KMS-11 (cell line): ENCODE measurements around the gene BNC1.
A peak's percentile ranks its signal among the peaks of the same experiment; 100 is the strongest.

Source experiments
- H2AFZ ChIP-seq: fragments of 200-600 bp; sonication (generic); 2 replicates; pipeline ENCODE4 v1.6.1; 2016; ENCODE audit warnings: antibody characterized with exemption, mixed run types, low read depth
- H3K27ac ChIP-seq: fragments of 200-600 bp; sonication (generic); 2 replicates; pipeline ENCODE4 v1.6.1; 2016; ENCODE audit warnings: mild to moderate bottlenecking, mixed run types
- H3K27me3 ChIP-seq: fragments of 200-600 bp; sonication (generic); 2 replicates; pipeline ENCODE4 v1.6.1; 2017; ENCODE audit warnings: mild to moderate bottlenecking, low read depth, mixed run types, moderate library complexity; ENCODE audit not compliant: insufficient read depth
- H3K36me3 ChIP-seq: fragments of 200-600 bp; sonication (generic); 2 replicates; pipeline ENCODE4 v1.6.1; 2017; ENCODE audit warnings: mild to moderate bottlenecking, mixed run types; ENCODE audit not compliant: insufficient read depth
- H3K4me1 ChIP-seq: fragments of 200-600 bp; sonication (generic); 2 replicates; pipeline ENCODE4 v1.6.1; 2016; ENCODE audit warnings: mild to moderate bottlenecking, low read depth, mixed run types; ENCODE audit not compliant: poor library complexity, severe bottlenecking
- H3K4me2 ChIP-seq: fragments of 200-600 bp; sonication (generic); 2 replicates; pipeline ENCODE4 v1.7.0; 2016; ENCODE audit warnings: mild to moderate bottlenecking, mixed run types
- H3K4me3 ChIP-seq: fragments of 200-600 bp; sonication (generic); IDR thresholded peaks from 2 replicates; pipeline ENCODE4 v1.6.1; 2017; ENCODE audit warnings: low read depth, low read length, mixed read lengths; ENCODE audit not compliant: insufficient read depth
- H3K79me2 ChIP-seq: fragments of 200-600 bp; sonication (generic); 2 replicates; pipeline ENCODE4 v1.6.1; 2016; ENCODE audit warnings: low read depth, mixed run types; ENCODE audit not compliant: insufficient read depth
- H3K9ac ChIP-seq: fragments of 200-600 bp; sonication (generic); 2 replicates; pipeline ENCODE4 v1.6.1; 2016; ENCODE audit warnings: mild to moderate bottlenecking, mixed run types
- H4K20me1 ChIP-seq: fragments of 200-600 bp; sonication (generic); 2 replicates; pipeline ENCODE4 v1.6.1; 2016; ENCODE audit warnings: mild to moderate bottlenecking, mixed run types; ENCODE audit not compliant: insufficient read depth
- CTCF ChIP-seq: fragments of 200-600 bp; sonication (generic); conservative IDR thresholded peaks from 2 replicates; pipeline ENCODE4 v1.6.1; 2017; ENCODE audit warnings: low read depth, mild to moderate bottlenecking, antibody characterized with exemption, low read length, moderate library complexity, mixed read lengths

Gene BNC1

GRCh38 chr15:83215306-83215705 is 69.2 kb downstream of the BNC1 start:
- H3K36me3 ChIP-seq = no peaks in the 10 kb centered on the region
- no peak for TF ChIP-seq CTCF
- no peak overlapping the region for H3K4me3 ChIP-seq
- H3K27me3 ChIP-seq = no peaks in the 10 kb centered on the region
- no peak overlapping the region for H3K27ac ChIP-seq
- H4K20me1 ChIP-seq = no peaks in the 10 kb centered on the region
- no peak overlapping the region for H2AFZ ChIP-seq
- H3K4me2 ChIP-seq = no peak overlapping the region
- peaks cover 11% of the 10 kb centered on the region for H3K4me1 ChIP-seq
- H3K79me2 ChIP-seq = no peaks in the 10 kb centered on the region
- H3K9ac ChIP-seq = no peak overlapping the region

- Histone ChIP-seq H3K4me2 (no peak overlapping the region), H3K27ac (no peak overlapping the region), H3K4me1 (no peaks in the 10 kb centered on the region), H3K79me2 (no peaks in the 10 kb centered on the region), H4K20me1 (no peaks in the 10 kb centered on the region), H3K27me3 (peaks cover 27% of the 10 kb centered on the region), H3K36me3 (no peaks in the 10 kb centered on the region), H3K4me3 (no peak overlapping the region), H2AFZ (no peak overlapping the region), H3K9ac (no peak overlapping the region)
- TF ChIP-seq CTCF = no peak
Measured at GRCh38 chr15:83210619-83211018, 73.8 kb downstream of the BNC1 start.

- Histone ChIP-seq H2AFZ (no peak overlapping the region), H3K4me2 (no peak overlapping the region), H3K27me3 (peaks cover 37% of the 10 kb centered on the region), H3K4me3 (no peak overlapping the region), H4K20me1 (no peaks in the 10 kb centered on the region), H3K79me2 (no peaks in the 10 kb centered on the region), H3K4me1 (no peaks in the 10 kb centered on the region), H3K27ac (no peak overlapping the region), H3K36me3 (no peaks in the 10 kb centered on the region), H3K9ac (no peak overlapping the region)
- no peak for TF ChIP-seq CTCF
Measured at GRCh38 chr15:83209333-83209732, 75.1 kb downstream of the BNC1 start.

GRCh38 chr15:83208367-83208661 is 76.2 kb downstream of the BNC1 start:
- Histone ChIP-seq H2AFZ (peak overlapping the region; percentile 26; the same call in 1 of the 2 replicates), H3K79me2 (no peaks in the 10 kb centered on the region), H4K20me1 (no peaks in the 10 kb centered on the region), H3K36me3 (no peaks in the 10 kb centered on the region), H3K4me1 (no peaks in the 10 kb centered on the region), H3K4me3 (no peak overlapping the region), H3K27me3 (peaks cover 43% of the 10 kb centered on the region), H3K9ac (no peak overlapping the region), H3K27ac (no peak overlapping the region), H3K4me2 (peak overlapping the region; percentile 21; the same call in 1 of the 2 replicates)
- TF ChIP-seq CTCF = no peak
